Ramos (cell line): ENCODE data around the gene PLPPR2.
"Not testable (repeated sequence)": the region's sequence is repeated elsewhere in the genome, so short reads cannot be mapped to it uniquely, and the experiment has no call there.

ENCODE experiments used
- in situ Hi-C: fragments of 300-500 bp; cut with MboI; formaldehyde crosslinking; loops from one replicate; pipeline ENCODE4 v1.14.3; 2022; ENCODE audit warnings: low sequenced_read_pairs; ENCODE audit not compliant: unreplicated experiment

PLPPR2 gene

GRCh38 chr19:11367528-11367927 is 12.3 kb downstream of the PLPPR2 start:
- in situ Hi-C loops: no loop called here

- in situ Hi-C loops: no loop called here
Observed at GRCh38 chr19:11370744-11371143, 15.5 kb downstream of the PLPPR2 start.

- in situ Hi-C loops: no loop called here
Observed at GRCh38 chr19:11373166-11373884, 18.1 kb downstream of the PLPPR2 start.

- in situ Hi-C loops: no loop called here
Observed at GRCh38 chr19:11373885-11374432, 18.7 kb downstream of the PLPPR2 start.

- in situ Hi-C loops: no loop called here
Observed at GRCh38 chr19:11374433-11375142, 19.4 kb downstream of the PLPPR2 start, which contains the start of gene SWSAP1. Gene SWSAP1, plus strand, starts transcription at chr19:11374666. Its CDS starts 15 bp downstream, at chr19:11374681.

GRCh38 chr19:11375143-11375948 is 20.1 kb downstream of the PLPPR2 start:
- in situ Hi-C loops: no loop called here

GRCh38 chr19:11377237-11377636 is 22.0 kb downstream of the PLPPR2 start:
- in situ Hi-C loops: no loop called here

GRCh38 chr19:11377756-11378155 is 22.5 kb downstream of the PLPPR2 start:
- in situ Hi-C loops: no loop called here

GRCh38 chr19:11378319-11379189 is 23.3 kb downstream of the PLPPR2 start:
- in situ Hi-C loops: no loop called here

- in situ Hi-C loops: not testable (repeated sequence)
Observed at GRCh38 chr19:11379269-11379845, 24.1 kb downstream of the PLPPR2 start.

- in situ Hi-C loops: no loop called here
Observed at GRCh38 chr19:11379857-11380350, 24.7 kb downstream of the PLPPR2 start.

- in situ Hi-C loops: no loop called here
Observed at GRCh38 chr19:11380653-11381537, 25.7 kb downstream of the PLPPR2 start.

GRCh38 chr19:11382898-11383705 is 27.9 kb downstream of the PLPPR2 start:
- in situ Hi-C loops: no loop called here

GRCh38 chr19:11383706-11384048 is 28.4 kb downstream of the PLPPR2 start:
- in situ Hi-C loops: no loop called here

- in situ Hi-C loops: no loop called here
Observed at GRCh38 chr19:11384778-11385129, 29.5 kb downstream of the PLPPR2 start.

- in situ Hi-C loops: no loop called here
Observed at GRCh38 chr19:11387162-11388034, 32.2 kb downstream of the PLPPR2 start.

GRCh38 chr19:11390359-11390758 is 35.1 kb downstream of the PLPPR2 start:
- in situ Hi-C loops: no loop called here
